ENCODE results near the gene MAGI3.
"Not testable (repeated sequence)": the region's sequence is repeated elsewhere in the genome, so short reads cannot be mapped to it uniquely, and the experiment has no call there.

The MAGI3 gene

DNA sequence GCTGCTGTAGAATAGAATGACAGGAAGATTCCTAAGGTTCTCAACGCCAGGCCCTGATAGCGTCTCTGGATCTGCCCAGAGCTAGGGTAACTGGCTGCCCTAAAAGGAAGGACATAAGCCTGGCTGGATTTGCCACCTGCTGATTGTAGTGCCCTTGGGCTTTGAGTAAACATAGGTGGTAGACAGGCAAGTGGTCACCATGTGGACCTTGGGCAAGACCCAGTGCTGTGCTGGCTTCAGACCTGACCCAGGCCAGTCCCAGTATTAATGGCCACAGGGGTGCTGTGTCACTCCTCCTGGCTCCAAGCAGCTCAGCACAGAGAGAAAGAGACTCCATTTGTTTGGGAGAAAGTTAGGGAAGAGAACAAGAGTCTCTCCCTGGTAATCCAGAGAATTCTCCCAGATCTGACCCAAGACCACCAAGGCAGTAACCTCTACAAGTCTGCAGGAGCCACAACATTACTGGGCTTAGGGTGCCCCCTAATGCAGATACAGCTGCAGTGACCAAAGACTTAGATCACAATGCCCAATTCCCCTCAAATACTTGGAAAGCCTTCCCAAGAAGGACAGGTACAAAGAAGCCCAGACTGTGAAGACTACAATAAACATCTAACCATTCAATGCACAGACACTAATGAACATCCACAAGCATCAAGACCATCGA is 324.4 kb downstream of the MAGI3 start:
- DNase-seq, result no peak

DNA sequence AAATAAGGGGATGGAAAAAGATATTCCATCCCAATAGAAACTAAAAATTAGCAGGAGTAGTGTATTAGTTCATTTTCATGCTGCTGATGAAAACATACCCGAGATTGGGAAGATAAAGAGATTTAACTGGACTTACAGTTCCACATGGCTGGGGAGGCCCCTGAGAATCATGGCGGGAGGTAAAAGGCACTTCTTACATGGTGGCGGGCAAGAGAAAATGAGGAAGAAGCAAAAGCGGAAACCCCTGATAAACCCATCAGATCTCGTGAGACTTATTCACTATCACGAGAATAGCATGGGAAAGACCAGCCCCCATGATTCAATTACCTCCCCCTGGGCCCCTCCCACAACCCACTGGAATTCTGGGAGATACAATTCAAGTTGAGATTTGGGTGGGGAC is 327.2 kb downstream of the MAGI3 start:
- not testable (repeated sequence) for DNase-seq

DNA sequence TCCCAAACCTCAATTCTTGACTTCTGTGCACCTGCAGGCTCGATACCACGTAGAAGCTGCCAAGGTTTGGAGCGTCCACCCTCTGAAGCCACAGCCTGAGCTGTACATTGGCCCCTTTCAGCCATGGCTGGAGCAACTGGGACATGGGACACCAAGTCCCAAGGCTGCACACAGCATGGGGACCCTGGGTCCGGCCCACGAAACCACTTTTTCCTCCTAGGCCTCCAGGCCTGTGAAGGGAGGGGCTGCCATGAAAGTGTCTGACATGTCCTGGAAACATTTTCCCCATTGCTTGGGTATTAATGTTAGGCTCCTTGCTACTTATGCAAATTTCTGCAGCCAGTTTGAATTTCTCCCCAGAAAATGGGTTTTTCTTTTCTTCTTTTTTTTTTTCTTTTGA is 328.3 kb downstream of the MAGI3 start:
- DNase-seq, result not testable (repeated sequence)

DNA sequence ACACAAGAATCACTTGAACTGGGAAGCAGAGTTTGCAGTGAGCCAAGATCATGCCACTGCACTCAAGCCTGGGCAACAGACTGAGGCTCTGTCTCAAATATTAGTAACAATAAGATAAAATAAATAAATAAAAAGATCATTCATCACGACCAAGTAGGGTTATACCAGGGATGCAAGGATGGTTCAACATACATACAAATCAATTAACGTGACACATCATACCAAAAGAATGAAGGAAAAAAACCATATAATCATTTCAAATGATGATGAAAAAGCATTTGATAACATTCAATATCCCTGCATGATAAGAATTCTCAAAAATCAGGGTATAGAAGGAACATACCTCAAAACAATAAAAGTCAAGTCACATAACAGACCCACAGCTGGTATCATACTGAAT is 330.7 kb downstream of the MAGI3 start:
- no peak for DNase-seq

DNA sequence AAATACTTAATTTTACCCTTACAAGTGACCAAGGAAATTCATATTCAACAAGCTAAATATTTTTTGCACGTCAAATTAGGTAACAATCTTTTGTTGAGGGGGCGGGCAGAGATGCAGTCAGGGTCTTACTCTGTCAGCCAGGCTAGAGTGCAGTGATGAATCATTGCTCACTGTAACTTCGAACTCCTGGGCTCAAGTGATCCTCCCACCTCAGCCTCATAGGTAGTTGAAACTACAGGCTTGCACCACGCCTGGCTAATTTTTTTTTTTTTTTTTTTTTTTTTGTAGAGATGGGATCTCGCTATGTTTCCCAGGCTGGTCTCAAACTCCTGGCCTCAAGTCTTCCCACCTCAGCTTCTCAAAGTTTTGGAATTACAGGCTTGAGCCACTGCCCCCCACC is 342.5 kb downstream of the MAGI3 start:
- DNase-seq, result no peak

DNA sequence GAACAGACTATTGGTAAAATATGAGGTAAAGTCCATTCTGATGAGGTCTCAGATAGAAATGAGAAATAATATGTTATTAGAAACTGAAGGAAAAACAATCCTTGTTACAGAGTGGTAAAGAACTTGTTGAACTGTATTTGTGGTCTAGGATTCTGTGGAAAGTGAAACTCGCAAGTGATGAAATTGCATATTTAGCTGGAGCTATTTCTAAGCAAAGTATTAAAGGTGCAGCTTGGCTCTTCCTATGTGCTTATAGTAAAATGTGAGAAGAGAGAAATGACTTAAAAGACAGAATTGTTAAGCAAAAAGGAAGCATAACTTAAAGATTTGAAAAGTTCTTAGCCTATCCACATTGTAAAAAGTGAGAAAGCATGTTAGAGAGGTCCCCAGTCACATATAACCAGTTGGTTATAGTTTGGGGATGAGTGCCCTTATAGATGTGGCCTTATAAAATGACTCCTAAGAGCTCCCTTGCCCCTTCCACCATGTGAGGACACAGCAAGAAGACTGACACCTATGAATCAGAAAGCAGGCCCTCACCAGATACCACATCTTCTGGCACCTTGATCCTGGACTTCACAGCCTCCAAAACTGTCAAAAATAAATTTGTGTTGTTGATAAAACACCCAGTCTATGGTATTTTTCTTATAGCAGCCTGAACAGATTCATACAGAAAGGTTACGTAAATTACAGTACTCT is 344.2 kb downstream of the MAGI3 start:
- no peak for DNase-seq

All from NCI-H2171 (cell line).